ENCODE data around the gene TMPRSS4.

The TMPRSS4 gene

DNA sequence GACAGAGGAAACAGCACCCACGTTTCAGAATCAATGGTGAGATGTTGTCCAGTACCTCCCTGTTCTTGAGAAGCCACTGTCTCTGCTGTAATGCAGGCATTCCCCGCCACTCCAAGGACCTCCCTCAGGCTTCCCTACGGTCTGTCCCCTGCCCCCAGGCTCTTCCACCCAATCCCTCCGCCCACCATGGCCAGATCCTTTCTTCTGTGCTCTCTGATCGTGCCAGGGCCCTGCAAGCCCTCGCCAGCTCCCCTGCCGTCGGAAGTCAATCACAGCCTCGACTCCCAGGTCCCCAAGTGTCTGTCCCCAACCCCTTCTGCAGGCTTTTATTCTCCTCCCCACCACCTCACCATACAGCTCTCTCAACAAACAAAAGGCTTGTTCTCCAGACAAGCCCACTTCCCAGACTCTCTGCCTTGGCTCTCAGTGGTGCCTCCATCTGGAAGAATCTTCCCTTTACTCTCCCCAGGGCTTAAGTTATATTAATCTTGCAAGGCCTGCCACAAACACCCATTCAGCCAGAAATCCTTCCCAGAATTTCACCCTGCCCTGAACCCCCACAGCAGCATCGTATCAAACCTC lies 62.1 kb downstream of the TMPRSS4 start:
- DNase-seq: no peak

DNA sequence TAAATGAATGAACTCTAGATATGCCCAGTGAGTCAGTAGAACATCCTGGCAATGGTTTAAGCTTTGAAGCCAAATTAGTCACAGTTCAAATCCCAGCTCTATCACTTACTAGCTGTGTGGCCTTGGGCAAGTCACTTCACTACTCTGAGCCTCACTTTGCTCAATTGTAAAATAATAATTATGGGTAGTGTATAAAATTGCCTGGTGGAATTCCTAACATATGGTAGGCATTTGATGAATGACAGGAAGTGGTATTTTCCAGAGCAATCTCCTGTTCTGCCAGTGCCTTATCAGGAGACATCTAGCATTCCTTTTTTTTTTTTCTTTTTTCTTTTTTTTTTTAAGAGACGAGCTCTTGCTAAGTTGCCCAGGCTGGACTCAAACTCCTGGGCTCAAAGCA lies 62.7 kb downstream of the TMPRSS4 start:
- no peak for DNase-seq

- DNase-seq: no peak
These were observed 65.2 kb downstream of the TMPRSS4 start for GRCh38 chr11:118142081-118142480.

DNA sequence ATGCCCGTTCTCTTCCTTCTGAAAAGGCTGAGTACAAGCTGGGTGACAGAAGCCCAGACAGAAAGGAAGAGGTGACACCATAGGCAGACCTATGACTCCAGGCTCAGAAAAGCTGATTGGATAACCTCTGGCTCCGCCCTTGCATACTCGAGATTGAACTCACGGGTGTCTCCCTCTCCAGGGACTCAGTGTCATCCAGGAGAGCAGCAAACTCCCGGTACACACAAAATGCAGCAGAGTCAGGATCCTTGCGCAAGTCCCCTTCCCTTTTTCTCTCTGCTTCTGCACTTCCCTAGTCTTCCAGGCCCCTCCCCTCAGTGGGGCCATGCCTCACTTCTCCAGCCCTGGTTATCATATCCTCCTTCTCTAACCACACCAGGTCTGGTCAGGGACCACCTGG lies 65.9 kb downstream of the TMPRSS4 start:
- no peak for DNase-seq

DNA sequence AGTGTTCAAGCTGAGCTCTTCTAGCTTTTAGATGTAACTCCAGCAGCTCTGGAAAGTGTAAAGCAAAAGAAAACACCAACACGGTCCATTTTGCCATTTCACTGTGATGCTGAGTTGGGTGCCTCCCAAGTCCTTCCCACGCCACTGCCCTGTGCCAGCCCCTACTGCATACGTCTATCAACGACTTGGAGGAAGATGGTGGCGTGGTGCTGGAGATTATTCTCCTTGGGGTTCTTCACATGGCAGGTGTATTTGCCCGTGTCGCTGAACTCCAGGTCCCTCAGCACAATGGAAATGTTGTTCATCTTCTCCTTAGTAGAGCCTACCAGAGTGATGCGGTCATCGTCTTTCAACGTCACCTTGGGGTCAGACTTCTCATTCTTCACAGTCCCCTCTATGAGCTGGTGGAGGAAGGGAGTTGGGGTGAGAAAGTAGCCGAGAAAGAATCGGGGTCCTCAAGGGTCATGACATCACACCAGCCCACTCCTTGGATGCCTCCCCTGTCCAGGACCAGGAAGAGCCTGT lies 66.8 kb downstream of the TMPRSS4 start:
- DNase-seq: no peak

DNA sequence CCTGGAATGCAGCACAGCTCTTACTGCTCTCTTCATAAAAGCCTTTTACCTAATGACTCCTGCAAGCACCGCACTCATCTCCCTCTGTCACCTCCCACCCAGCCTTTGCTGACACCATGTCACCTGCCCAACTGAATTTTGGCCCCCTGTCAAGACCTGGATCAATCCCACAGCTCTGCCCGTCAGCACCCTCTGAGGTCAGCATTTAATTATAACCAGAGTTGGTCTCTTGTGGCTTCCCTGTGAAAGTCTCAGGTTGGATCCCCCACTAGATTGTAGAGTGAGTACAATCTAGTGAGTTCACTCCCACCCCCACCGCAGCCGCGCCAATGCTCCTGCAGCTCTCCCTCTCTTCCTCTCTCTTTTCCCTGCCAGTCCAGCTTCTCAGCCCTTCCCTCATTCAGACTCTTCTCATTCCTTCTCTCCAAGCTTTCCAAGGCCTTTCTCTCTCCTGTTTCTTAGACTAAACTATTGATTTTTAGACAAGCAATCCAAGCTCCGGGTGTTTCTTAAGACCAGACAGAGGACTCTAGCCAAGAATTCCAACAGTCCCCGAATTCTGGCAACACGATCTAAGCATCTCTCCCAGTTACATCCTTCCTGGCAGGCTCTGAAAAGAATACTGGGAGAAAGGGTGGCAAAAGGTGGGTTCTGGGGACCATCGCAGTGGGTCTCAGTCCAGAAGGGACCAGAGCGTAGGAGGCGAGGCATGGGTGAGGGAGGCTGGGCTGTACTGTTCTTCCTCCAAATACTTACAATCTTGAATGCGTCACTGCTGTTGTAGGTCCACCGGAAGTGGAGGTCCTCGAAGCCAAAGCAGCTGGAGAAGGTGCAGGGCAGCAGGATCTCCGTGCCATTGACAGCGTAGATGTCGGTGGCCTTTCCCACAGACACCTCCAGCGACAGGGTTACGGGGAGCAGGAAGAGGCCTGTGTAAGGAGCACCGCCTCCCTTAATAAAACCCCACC lies 67.7 kb downstream of the TMPRSS4 start:
- DNase-seq: no peak

DNA sequence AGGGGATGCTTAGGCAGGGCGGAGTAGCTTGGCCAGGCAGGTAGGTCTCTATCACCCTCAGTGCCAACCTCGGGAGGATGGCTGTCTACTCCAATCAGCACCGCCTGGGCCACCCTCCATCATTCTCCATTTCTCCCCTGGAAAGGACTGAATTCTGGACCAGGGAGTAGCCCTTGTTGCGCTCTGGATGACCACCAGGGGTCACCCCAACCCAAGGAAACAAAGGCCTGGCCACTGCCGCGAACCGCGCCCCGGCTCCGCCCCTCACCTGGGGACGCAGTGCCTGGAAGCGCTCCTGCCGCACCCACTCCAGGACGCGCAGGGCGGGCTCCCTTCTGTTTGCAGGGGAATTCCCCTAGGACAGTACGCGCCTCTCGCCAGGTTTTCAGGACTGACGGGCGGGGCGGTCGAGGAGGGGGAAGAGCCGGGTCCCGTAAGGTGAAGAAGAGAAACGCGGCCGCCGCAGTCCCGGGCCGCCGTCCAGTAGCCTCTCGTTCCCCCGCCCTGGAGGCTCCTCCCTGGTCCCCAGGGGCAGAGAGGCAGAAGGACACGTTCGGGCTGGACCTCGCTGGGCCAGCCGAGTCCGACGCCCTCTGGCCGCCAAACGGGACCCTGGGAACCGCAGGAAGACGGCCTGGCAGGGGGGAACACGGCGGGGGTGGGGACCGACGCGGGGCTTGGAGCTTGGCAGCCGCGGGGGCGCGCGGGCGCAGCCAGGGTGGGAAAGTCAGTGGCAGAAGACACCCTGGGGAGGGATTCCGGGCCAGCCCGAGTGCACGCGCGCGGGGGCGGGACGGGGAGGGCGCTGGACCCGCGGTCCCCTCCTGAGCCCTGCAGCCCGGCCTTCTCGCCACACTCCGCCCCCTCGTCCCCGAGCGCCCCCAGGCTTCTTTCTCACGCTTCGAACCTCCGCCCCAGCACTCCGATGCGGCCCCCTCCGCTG lies 68.7 kb downstream of the TMPRSS4 start:
- DNase-seq: peak; percentile 56 to 80

DNA sequence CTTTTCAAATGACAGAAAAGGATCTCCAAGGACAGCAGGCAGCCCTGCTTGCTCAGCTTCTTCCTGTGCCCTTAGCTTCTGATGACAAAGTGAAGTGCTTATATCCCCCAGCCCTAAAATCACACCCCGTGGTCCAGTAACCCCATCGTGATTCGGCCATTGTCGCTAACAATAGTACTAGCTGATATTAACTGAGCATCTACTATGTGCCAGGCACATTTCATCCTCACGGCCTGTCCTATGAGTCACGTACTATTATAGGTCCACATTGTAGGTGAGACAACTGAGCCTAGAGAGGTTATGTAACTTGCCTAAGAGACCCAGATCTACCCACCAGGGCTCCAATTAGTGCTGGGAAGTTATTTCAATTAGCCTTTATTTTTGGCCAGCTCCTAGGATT lies 69.7 kb downstream of the TMPRSS4 start:
- no peak for DNase-seq

GRCh38 chr11:118147502-118147901 lies 70.6 kb downstream of the TMPRSS4 start:
- no peak for DNase-seq

DNA sequence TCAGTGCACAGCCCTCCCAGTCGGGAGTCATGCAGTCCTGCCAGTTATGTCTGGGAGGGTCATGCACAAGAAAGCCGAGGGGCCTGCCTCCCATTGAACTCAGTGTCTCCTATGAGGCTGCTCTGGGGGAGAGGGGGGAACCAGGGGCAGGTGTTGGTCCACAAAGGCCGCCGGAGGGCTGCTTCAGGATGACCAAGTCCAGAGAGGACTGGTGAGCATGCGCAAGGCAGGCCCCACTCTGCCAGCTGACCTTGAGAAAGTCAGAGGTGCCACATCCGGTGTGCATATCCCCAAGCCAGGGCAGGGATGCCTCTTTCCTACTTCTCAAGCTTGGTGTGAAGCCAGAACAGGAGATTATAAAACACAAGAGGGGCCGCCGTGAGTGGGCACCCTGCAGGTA lies 71.4 kb downstream of the TMPRSS4 start:
- DNase-seq: no peak

- DNase-seq: no peak
These were observed 72.0 kb downstream of the TMPRSS4 start for GRCh38 chr11:118148856-118149255.

DNA sequence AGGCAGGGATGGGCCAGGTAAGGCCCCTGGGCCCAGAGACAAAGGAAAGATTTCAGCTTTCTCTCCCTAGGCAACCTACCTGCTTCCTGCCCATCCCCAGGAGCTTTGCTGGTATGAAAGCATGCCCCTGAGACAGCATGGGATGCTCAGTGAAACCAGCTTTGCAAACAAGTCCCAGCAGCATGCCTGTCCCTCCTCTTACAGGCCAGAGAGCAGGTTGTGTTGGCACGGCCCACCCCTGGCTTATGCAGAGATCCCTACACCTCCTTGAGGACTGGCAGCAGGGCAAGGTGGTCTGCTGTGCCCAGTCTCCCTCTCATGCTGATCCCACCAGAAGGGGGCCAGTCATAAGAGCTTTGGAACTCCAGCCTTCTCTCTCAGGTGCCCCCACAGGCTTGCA lies 72.6 kb downstream of the TMPRSS4 start:
- DNase-seq: no peak

GRCh38 chr11:118151431-118151830 lies 74.6 kb downstream of the TMPRSS4 start:
- no peak for DNase-seq

DNA sequence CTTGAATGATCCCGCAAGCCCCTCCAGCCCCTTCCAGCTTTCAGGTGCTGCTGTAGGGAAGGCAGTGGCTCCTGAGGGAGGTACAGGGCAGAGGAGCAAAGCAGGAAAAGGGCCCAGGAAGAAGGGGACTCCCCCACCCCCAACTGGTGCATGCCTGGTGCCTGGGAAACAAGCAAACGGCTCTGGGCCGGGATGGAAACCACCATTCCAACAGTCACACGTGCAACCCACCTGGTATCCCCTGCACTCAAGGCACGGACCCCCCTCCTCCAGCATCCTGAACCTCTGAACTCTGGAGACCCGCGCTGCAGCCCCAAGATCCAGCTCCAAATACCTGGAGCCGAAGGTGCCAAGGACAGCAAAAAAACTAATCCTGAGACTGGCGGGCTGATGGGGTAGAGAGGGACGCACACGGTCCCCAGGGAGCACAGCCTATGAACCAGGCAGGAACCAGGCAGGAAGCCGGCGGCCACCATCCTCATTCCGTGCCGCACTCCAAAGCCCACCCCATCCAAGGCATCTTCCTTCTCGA lies 75.2 kb downstream of the TMPRSS4 start:
- no peak for DNase-seq

- DNase-seq: peak in 1 of 2 experiments; percentile 63
These were observed 75.9 kb downstream of the TMPRSS4 start, which contains the start of gene SCN4B for GRCh38 chr11:118152552-118153471. TSS of gene SCN4B (minus strand) at chr11:118152823. CDS start at chr11:118152673, 150 bp downstream.

GRCh38 chr11:118153516-118153915 lies 76.6 kb downstream of the TMPRSS4 start:
- no peak for DNase-seq

GRCh38 chr11:118153976-118154375 lies 77.1 kb downstream of the TMPRSS4 start:
- DNase-seq: no peak

GRCh38 chr11:118154641-118155040 lies 77.8 kb downstream of the TMPRSS4 start:
- DNase-seq: no peak

GRCh38 chr11:118155776-118156530 lies 79.1 kb downstream of the TMPRSS4 start:
- no peak for DNase-seq

DNA sequence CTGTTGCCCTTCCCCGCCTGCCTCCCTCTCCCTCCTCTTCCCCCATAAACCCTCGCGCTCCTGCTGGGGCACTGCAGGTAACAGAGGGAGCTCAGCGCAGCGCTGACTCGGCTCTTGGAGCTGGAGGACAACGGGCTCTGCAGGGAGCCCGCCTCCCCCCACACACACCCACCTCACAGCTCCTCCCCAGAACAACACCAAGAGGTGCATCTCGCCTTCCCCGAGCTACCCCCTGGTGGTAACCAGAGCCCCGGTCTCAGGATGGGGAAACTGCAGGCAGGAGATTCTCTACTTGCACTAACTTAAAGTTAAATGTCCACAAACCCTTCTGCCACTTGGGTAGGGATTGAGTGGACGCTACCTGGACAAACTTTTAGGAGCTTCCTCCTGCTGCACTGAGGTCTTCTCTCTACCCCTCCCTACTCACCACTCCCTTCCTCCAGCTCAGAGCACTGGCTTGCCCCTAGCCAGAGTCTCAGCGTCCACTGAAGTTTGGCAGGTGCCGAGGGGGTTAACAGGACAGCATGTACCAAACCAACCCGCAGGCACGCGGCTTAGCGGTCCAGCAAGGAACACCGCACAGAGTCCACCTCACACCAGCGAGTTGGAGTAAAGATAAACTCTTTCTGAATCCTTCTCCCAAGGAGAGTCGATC lies 79.8 kb downstream of the TMPRSS4 start:
- DNase-seq: no peak
